Stimulated activated CD8-positive, alpha-beta memory T cell treated with anti-CD3 and anti-CD28 coated beads, Interleukin-7, amount 100 ng/mL, for 4 hours (primary cell): ENCODE measurements around the gene SLC38A3.
"Not testable (repeated sequence)": the region's sequence is repeated elsewhere in the genome, so short reads cannot be mapped to it uniquely, and the experiment has no call there.

Experiments
- DNase-seq, 2 donors: peaks; one replicate each; pipeline ENCODE4 v3.0.0-alpha.2; 2020; ENCODE audit warnings: low read depth in 2 of 2

The SLC38A3 gene

GRCh38 chr3:50210510-50211367 lies 5.7 kb downstream of the SLC38A3 start:
- DNase-seq, result no peak

- not testable (repeated sequence) for DNase-seq
Observed at GRCh38 chr3:50211368-50211717, 6.3 kb downstream of the SLC38A3 start.

GRCh38 chr3:50211930-50212329 lies 6.9 kb downstream of the SLC38A3 start:
- DNase-seq, result no peak

GRCh38 chr3:50212502-50212901 lies 7.4 kb downstream of the SLC38A3 start:
- no peak for DNase-seq

GRCh38 chr3:50212971-50213370 lies 7.9 kb downstream of the SLC38A3 start:
- no peak for DNase-seq

- no peak for DNase-seq
Observed at GRCh38 chr3:50213373-50213772, 8.3 kb downstream of the SLC38A3 start.

- DNase-seq, result no peak
Observed at GRCh38 chr3:50214824-50215223, 9.8 kb downstream of the SLC38A3 start.

GRCh38 chr3:50215529-50215928 lies 10.5 kb downstream of the SLC38A3 start:
- no peak for DNase-seq

- DNase-seq, result no peak
Observed at GRCh38 chr3:50217681-50218080, 12.6 kb downstream of the SLC38A3 start.

- no peak for DNase-seq
Observed at GRCh38 chr3:50218448-50218847, 13.4 kb downstream of the SLC38A3 start.

- DNase-seq, result no peak
Observed at GRCh38 chr3:50219285-50219684, 14.2 kb downstream of the SLC38A3 start.

- no peak for DNase-seq
Observed at GRCh38 chr3:50220109-50220508, 15.0 kb downstream of the SLC38A3 start.

GRCh38 chr3:50221051-50221410 lies 16.0 kb downstream of the SLC38A3 start:
- DNase-seq, result no peak

- no peak for DNase-seq
Observed at GRCh38 chr3:50221411-50222168, 16.5 kb downstream of the SLC38A3 start.

- DNase-seq, result no peak
Observed at GRCh38 chr3:50222169-50222528, 17.1 kb downstream of the SLC38A3 start.

- DNase-seq, result no peak
Observed at GRCh38 chr3:50224639-50225038, 19.6 kb downstream of the SLC38A3 start.

- peak in 1 of 2 donors; percentile 29 for DNase-seq
Observed at GRCh38 chr3:50226888-50227389, 21.9 kb downstream of the SLC38A3 start.

GRCh38 chr3:50227390-50228183 lies 22.5 kb downstream of the SLC38A3 start:
- peak; percentile 65 to 84 for DNase-seq

- DNase-seq, result not testable (repeated sequence)
Observed at GRCh38 chr3:50228184-50228763, 23.2 kb downstream of the SLC38A3 start.

GRCh38 chr3:50229490-50229889 lies 24.4 kb downstream of the SLC38A3 start:
- DNase-seq, result no peak

GRCh38 chr3:50230104-50230793 lies 25.2 kb downstream of the SLC38A3 start:
- no peak for DNase-seq
